MM.1S (cell line): ENCODE measurements around the gene ARFGAP1.

ENCODE experiments used
- CTCF ChIP-seq: fragments of 300-600 bp; sonication (generic); IDR thresholded peaks from 2 replicates; pipeline ENCODE4 v1.5.1; 2016; ENCODE audit warnings: antibody characterized with exemption, low read length, mixed read lengths
- EZH2 ChIP-seq: fragments of 300-600 bp; sonication (generic); optimal IDR thresholded peaks from 2 replicates; pipeline ENCODE3; 2017; ENCODE audit warnings: low read depth, mild to moderate bottlenecking, antibody characterized with exemption, low read length, mixed read lengths
- EZH2phosphoT487 ChIP-seq: fragments of 300-600 bp; sonication (generic); IDR thresholded peaks from 2 replicates; pipeline ENCODE4 v1.6.1; 2018; ENCODE audit warnings: antibody characterized with exemption, low read length

GRCh38 chr20:63330940-63331339 lies 58.3 kb downstream of the ARFGAP1 start:
- no peak for TF ChIP-seq CTCF
- no peak for TF ChIP-seq EZH2
- no peak for TF ChIP-seq EZH2phosphoT487
